LNCAP (cell line): ENCODE measurements around the gene CUTC.

Experiments
- TF ChIP-seq, protein P1 (sequence below): fragments of 450-650 bp; IDR thresholded peaks from 2 replicates; pipeline ENCODE4 v1.5.1; 2017; ENCODE audit warnings: mild to moderate bottlenecking

The CUTC gene

DNA sequence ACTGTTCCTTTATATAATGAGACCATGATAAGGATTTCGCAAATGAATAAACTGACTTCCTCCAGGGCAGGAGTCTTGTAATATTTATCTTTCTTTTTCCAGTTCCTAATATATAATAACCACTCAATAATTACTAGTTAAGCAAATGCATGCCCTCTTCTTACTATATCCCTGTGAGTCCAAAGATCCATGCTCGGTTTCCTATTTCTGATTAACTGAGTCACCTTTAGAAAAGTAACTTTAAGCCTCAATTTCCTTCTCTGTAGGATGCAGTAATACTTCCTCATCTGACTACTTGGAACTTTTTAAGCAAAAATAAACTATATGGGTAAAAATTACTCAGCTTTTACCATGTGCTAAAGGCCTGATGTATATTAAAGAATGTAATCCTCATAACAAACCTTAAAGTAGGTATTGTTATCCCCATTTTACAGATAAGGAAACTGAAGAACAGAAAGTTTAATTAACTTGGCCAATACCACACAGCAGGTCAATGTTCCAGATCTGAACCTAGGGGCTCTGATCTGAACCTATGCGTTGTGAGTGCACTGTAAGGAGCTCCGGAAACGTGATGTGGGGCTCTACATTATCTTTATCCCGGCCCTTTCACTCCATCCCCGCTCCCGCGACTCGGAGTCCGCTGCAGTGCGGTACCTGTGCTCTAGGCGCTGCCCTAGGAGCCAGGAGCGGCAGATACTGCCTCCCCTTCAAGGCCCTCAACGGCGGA is 565 bp upstream of the CUTC start:
- TF ChIP-seq, protein P1, sequence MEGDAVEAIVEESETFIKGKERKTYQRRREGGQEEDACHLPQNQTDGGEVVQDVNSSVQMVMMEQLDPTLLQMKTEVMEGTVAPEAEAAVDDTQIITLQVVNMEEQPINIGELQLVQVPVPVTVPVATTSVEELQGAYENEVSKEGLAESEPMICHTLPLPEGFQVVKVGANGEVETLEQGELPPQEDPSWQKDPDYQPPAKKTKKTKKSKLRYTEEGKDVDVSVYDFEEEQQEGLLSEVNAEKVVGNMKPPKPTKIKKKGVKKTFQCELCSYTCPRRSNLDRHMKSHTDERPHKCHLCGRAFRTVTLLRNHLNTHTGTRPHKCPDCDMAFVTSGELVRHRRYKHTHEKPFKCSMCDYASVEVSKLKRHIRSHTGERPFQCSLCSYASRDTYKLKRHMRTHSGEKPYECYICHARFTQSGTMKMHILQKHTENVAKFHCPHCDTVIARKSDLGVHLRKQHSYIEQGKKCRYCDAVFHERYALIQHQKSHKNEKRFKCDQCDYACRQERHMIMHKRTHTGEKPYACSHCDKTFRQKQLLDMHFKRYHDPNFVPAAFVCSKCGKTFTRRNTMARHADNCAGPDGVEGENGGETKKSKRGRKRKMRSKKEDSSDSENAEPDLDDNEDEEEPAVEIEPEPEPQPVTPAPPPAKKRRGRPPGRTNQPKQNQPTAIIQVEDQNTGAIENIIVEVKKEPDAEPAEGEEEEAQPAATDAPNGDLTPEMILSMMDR: no peak

- TF ChIP-seq, protein P1: no peak
These were observed 1.3 kb downstream of the CUTC start for GRCh38 chr10:99733366-99733765.

DNA sequence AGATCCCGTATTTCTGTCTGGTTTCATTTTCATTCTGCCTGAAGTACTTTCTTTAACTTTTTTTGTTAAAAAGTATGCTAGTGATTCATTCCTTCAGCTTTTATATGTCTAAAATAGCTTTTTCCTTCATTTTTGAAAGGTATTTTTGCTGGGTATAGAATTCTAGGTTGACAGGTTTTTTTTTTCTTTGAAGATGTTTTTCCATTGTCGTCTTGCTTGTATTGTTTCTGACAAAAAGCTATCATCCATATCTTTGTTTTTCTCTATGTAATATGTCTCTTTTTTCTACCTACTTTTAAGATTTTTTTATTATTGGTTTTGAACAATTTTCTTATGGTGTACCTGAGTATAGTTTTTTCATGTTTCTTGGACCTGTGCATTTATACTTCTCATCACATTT is 8.2 kb downstream of the CUTC start:
- TF ChIP-seq, protein P1: no peak

DNA sequence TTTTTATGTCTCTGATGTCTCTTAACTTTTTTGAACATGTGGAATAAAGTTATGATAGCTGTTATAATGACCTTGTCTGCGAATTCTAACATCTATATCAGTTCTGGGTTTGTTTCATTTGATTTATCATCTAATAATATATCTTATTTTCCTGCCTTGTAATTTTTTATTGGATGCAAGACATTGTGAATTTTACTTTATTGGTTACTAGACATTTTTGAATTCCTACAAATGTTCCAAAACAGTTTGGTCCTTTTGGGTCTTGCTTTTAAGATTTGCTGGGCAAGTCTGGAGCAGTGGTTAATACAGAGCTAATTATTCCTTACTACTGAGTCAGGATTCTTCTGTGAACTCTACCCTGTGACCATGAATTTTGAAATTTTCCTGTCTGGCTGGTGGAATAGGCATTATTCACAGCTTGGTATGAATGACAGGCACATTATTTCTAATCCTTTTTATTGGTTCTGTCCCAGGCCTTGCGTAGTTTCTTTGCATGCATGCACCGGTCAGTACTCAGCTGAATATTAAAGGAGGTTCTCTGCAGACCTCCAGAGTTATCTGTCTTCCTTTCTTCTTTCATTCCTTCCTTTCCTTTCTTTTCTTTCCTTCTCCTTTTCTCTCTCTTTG is 9.0 kb downstream of the CUTC start:
- TF ChIP-seq, protein P1: no peak

DNA sequence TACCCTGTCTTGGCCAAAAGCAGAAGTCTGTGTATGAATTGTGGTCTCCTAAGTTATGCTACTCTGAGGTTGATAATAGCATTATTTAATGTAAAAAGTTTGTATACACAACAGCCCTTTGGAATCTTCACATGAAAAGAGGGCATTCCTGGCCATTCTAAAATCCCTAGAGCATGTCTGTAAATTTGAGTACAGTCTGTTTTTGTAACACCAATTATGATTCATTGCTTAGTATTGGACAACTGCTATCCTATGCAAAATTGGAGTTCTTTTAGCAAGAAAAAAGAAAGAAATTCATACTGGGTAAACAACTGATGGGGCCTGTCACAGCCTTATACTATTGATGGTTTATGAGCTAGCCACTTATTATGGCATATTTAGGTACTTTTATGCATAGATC is 10.2 kb downstream of the CUTC start:
- TF ChIP-seq, protein P1: no peak

DNA sequence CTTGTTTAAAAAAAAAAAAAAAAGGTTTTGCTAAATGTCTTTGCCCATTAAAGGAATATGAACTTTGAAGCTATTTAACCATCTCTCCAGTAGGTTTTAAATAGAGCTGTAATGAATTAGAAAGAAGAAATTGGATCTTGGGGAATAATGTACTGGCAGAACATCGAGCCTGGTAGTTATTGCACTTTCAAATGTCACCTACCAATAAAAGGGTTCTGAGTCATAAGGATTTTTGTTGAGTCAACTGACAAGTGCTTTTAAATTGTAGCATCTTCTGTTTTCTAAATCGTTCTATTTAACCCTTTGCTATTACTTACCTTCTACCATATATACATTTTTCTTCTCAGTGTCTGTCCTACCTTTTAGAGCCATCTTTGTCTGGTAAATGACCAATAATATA is 10.7 kb downstream of the CUTC start:
- TF ChIP-seq, protein P1: no peak

DNA sequence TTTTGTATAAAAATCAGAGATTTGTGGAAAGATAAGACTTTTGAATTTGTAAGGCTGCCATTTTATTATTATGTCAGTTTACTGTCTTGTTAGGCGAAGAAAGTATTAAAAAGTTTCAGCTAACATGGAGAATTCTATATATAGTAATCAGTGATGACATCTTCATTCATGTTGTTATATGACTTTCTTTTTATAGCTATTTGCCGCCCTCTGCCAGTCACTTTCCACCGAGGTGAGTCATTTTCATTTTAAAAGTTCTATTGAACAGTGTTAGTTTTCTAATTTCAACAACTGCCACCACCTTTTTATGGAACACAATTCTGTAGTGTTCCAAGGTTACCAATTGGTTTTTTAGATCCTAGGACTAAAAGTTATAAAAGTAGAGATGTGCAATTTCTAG is 11.8 kb downstream of the CUTC start:
- TF ChIP-seq, protein P1: no peak
